Osteoblast (primary cell): ENCODE data around the gene MCF2L. TPM values are rescaled to one million over a fixed set of nuclear protein-coding genes. Genes with fewer than 3 reads are reported as not detected.

Experiments
- DNase-seq: peaks from one replicate; pipeline ENCODE4 v3.0.0; 2011; ENCODE audit warnings: low spot score, mixed read lengths; ENCODE audit not compliant: insufficient read length; ENCODE audit errors: missing footprints
- H2AFZ ChIP-seq: 2 replicates; pipeline ENCODE4 v1.6.0; 2011; ENCODE audit warnings: mild to moderate bottlenecking, low read length
- H3K27ac ChIP-seq: 2 replicates; pipeline ENCODE4 v1.5.1; 2011; ENCODE audit warnings: mild to moderate bottlenecking, low read depth, low read length, moderate library complexity
- H3K27me3 ChIP-seq: 2 replicates; pipeline ENCODE4 v1.6.0; 2012; ENCODE audit warnings: mild to moderate bottlenecking, control low read depth, inconsistent platforms, low read length, moderate library complexity; ENCODE audit not compliant: insufficient read depth
- H3K36me3 ChIP-seq: 2 replicates; pipeline ENCODE4 v1.5.1; 2011; ENCODE audit warnings: mild to moderate bottlenecking, low read length, control low read depth, moderate library complexity; ENCODE audit not compliant: insufficient read depth
- H3K4me1 ChIP-seq: 2 replicates; pipeline ENCODE4 v1.5.1; 2011; ENCODE audit warnings: mild to moderate bottlenecking, low read length, control low read depth, moderate library complexity; ENCODE audit not compliant: insufficient read depth
- H3K4me2 ChIP-seq: 2 replicates; pipeline ENCODE4 v1.6.0; 2011; ENCODE audit warnings: mild to moderate bottlenecking, low read length; ENCODE audit not compliant: insufficient read depth
- H3K4me3 ChIP-seq: fragments of 200-600 bp; sonication (generic); 3 replicates; pipeline ENCODE4 v1.5.1; 2012; ENCODE audit warnings: mild to moderate bottlenecking, low read length, inconsistent platforms; ENCODE audit not compliant: insufficient read depth
- H3K79me2 ChIP-seq: 2 replicates; pipeline ENCODE4 v1.6.0; 2012; ENCODE audit warnings: mild to moderate bottlenecking, low read length, control low read depth, inconsistent platforms; ENCODE audit not compliant: insufficient read depth
- H3K9me3 ChIP-seq: 2 replicates; pipeline ENCODE4 v1.5.1; 2011; ENCODE audit warnings: low read depth, low read length, control low read depth
- H4K20me1 ChIP-seq: 2 replicates; pipeline ENCODE4 v1.6.0; 2012; ENCODE audit warnings: mild to moderate bottlenecking, low read length, control low read depth; ENCODE audit not compliant: insufficient read depth
- CTCF ChIP-seq: IDR thresholded peaks from 2 replicates; pipeline ENCODE4 v1.5.1; 2011; ENCODE audit warnings: mild to moderate bottlenecking, low read depth, low read length, moderate library complexity; ENCODE audit errors: extremely low read depth
- total RNA-seq: library from RNA; depleted of rRNA; stranded (reverse); fragments of >200 nt; gene quantifications from 2 replicates; pipeline ENCODE4 v1.2.3, GENCODE V29; 2012

MCF2L gene
- total RNA-seq, 1 donor = 6.5 TPM

DNA sequence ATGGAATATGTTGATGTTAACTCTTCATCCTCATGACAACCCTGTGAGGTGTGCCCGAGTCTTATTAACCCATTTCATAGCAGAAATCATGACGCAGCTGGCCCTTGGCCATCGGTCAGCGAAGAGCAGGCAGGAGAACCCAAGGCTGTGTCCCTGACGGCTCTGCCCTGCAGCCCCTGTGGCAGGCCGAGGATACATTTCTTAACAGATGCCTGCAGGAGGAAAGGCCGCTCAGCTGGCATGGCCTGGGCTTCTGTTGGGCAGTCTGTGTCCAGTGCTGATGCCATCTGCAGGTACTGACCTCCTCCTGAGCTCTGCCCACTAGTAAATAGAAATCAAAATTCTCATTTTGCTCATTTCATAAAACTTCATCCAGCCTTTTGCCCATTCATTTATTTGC is 35.4 kb upstream of the MCF2L start:
- no peaks in the 10 kb centered on the region for H3K36me3 ChIP-seq
- H3K27ac ChIP-seq = no peak overlapping the region
- H3K4me3 ChIP-seq = no peak overlapping the region
- no peaks in the 10 kb centered on the region for H3K79me2 ChIP-seq
- no peaks in the 10 kb centered on the region for H4K20me1 ChIP-seq
- H3K9me3 ChIP-seq = no peaks in the 10 kb centered on the region
- H3K4me2 ChIP-seq = no peak overlapping the region
- H2AFZ ChIP-seq = no peak overlapping the region
- H3K27me3 ChIP-seq = peaks cover 16% of the 10 kb centered on the region
- H3K4me1 ChIP-seq = no peaks in the 10 kb centered on the region
- TF ChIP-seq CTCF = no peak
- DNase-seq = no peak

GRCh38 chr13:112934078-112934477 is 34.9 kb upstream of the MCF2L start:
- no peak overlapping the region for H2AFZ ChIP-seq
- no peaks in the 10 kb centered on the region for H3K36me3 ChIP-seq
- H3K4me3 ChIP-seq = no peak overlapping the region
- H3K27me3 ChIP-seq = peaks cover 13% of the 10 kb centered on the region
- no peak for TF ChIP-seq CTCF
- no peaks in the 10 kb centered on the region for H3K4me1 ChIP-seq
- H4K20me1 ChIP-seq = no peaks in the 10 kb centered on the region
- DNase-seq = no peak
- no peak overlapping the region for H3K4me2 ChIP-seq
- no peak overlapping the region for H3K27ac ChIP-seq
- no peaks in the 10 kb centered on the region for H3K9me3 ChIP-seq
- no peaks in the 10 kb centered on the region for H3K79me2 ChIP-seq

GRCh38 chr13:112938680-112939079 is 30.3 kb upstream of the MCF2L start:
- TF ChIP-seq CTCF = no peak
- H3K27ac ChIP-seq = no peak overlapping the region
- no peak for DNase-seq

DNA sequence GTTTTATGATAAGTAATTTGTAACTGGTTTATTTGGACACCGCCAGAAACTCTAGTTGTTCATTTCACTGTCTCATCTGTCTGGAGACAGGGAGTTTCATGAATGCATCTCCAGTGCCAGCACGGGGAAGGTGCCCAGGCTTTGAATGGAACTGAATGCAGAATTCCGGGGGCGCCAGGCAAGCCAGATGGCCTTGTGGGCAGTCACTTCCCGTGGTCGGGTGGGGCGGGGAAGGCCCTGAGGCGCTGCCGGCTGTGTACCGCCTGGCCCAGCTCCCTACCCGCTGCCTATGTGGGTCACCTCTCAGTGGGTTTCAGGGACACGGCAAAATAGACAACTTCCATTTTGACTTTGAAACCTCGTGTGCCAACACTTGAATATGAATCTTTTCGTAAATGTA is 28.8 kb upstream of the MCF2L start:
- no peak overlapping the region for H3K4me2 ChIP-seq
- peaks cover 8% of the 10 kb centered on the region for H3K4me1 ChIP-seq
- H3K36me3 ChIP-seq = no peaks in the 10 kb centered on the region
- H4K20me1 ChIP-seq = no peaks in the 10 kb centered on the region
- H3K9me3 ChIP-seq = no peaks in the 10 kb centered on the region
- H3K27ac ChIP-seq = no peak overlapping the region
- H3K79me2 ChIP-seq = no peaks in the 10 kb centered on the region
- no peak for TF ChIP-seq CTCF
- no peak for DNase-seq
- peaks cover 20% of the 10 kb centered on the region for H3K27me3 ChIP-seq
- H2AFZ ChIP-seq = no peak overlapping the region
- H3K4me3 ChIP-seq = no peak overlapping the region

More at GRCh38 chr13:112938680-112939079, 30.3 kb upstream of the MCF2L start:
- Histone ChIP-seq H4K20me1 (no peaks in the 10 kb centered on the region), H3K4me3 (no peak overlapping the region), H3K4me1 (peaks cover 8% of the 10 kb centered on the region), H3K4me2 (no peak overlapping the region), H3K36me3 (no peaks in the 10 kb centered on the region), H2AFZ (no peak overlapping the region), H3K27me3 (peaks cover 15% of the 10 kb centered on the region), H3K79me2 (no peaks in the 10 kb centered on the region), H3K9me3 (no peaks in the 10 kb centered on the region)
